SW480 (cell line): Measurements from ENCODE around the gene RASSF1.

Experiments
- DNase-seq: peaks from one replicate; pipeline ENCODE4 v3.0.0-alpha.2; 2016; ENCODE audit warnings: low spot score

Gene RASSF1

DNA sequence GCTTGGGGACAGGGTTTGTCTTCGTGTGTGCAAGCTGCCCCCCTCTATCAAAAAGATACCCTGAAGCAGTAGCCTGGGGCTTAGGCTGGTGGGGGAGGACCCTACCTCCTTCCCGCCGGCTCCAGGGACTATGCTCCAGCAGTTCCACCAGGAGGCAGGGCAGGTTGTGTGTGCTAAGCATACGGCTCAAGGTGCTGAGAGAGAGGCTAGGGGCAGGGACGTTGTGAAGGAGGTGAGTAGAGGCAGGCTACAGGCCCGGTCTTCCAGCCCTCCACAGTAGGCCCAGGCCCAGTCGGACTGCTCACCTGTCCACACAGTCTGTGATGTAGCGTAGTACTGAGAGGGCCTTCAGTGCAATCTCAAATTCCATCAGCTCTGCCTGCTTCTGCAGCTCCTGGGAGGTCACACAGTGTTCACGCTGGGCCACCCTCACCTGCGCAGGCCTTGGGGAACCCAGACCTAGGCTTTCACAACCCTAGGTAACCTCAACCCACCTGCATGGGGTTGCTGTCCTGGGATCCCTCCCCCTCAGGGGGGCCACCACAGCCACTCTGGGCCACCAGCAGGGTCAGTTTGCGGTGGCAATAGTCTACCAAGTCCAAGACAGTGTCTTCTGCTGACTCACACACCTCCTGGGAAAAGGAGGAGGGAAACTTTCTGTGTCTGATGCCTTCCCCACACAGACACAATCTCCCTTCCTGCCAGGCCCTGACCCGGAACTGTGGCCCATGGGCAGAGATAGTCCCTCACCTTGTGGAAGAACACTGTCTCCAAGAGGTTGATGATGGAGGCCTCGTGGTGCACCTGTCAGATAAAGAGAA is 2.4 kb upstream of the RASSF1 start:
- no peak for DNase-seq

DNA sequence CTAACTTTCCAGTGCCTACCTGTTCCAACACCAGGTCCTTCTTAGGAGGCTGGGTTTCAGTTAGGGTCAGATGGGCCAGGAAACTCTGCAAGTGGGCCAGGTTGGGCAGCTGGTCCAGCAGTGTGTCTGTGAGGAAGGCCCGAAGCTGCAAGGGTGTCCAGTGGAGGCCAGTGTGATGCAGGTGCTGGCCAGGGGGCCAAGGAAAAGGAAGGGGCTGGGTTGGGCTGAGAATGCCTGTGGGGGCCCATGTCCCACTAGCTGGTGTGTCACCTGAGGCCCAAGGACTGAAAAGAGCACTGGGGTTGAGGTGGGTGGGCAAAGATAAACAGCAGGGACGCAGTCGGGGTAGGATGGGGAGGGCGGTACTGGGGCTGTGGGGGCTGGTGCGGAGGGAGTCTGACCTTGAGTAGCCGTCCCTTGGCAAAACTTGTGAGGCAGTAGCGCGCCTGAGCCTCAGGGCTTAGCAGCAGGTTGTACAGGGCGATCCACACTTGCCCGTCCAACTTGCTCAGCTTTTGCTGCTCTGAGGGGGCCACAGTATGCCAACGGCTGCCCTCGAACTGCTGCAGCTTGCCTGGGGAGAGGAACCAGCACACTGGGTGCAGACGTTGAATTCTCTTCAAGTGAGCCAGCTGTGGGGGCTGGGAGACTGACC is 1.5 kb upstream of the RASSF1 start:
- DNase-seq, result no peak

DNA sequence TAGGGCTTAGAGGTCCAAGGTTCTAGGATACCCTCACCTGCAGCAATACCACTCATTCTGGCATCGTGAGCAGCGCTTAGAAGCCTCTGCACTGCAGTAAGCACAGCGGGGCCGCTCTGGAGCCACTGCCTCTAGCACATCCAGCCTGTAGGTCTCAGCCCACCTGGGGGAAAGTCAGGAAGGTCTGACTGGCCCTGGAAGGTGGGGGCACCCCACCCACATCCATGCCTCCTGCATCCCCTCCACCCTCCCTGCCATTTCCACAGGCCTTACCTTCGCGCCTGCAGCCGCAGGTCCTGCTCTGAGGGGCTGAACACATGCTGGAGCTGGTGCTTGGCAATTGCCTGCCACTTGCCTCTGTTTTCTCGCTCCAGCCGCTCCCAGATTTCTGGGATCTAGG is 901 bp upstream of the RASSF1 start:
- DNase-seq, result no peak

DNA sequence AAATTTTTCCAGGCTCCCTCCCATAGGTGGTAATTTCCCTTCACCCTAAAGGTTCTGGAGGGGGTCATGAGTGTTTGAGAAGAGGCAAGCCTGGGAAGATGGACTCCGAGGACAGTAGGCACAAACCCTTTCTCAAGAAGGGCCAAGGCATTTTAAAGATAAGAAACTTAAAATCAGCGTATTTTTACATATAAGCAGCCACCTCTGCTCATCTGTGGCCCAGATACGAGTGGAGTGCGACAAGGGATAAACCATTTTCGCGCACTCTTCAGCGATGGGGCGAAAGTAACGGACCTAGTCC is 539 bp downstream of the RASSF1 start:
- DNase-seq, result no peak

GRCh38 chr3:50339485-50340146 is 1.0 kb downstream of the RASSF1 start:
- DNase-seq, result no peak

GRCh38 chr3:50338965-50339364 is 1.7 kb downstream of the RASSF1 start:
- no peak for DNase-seq

- peak; percentile 99 for DNase-seq
Measured at GRCh38 chr3:50337175-50337861, 3.3 kb downstream of the RASSF1 start.

- no peak for DNase-seq
Measured at GRCh38 chr3:50336452-50337174, 4.0 kb downstream of the RASSF1 start.

DNA sequence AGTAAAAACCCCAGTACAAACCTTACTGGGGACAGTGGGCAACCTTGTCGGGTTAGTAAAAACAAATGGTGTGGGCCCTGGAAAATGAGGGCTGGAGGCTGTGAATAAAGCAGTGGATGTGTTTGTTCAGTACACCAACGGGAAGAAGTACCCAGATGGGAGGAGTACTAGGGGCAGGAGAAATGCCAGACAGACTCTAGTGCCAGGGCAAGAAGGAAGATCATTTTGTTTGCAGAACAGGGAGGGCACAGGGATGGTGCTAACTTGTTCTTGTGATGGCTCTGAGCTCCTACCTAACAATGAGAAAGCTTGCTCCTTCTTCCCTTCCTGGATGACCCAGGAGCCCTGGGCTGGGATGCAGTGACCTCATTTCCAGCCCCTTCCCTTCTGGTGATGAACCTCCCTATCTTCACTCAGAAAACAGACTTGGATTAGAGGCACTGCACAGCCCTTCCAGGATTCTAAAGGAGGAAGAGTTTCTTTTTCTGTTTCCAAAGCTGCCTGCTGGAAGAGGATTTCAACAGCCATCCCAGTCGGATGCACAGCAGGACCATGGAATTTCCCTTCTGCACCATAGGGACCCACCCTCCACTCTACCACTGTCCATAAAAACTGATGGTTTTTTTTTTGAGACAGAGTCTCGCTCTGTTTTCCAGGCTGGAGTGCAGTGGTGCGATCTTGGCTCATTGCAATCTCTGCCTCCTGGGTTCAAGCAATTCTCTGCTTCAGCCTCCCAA is 6.1 kb downstream of the RASSF1 start:
- no peak for DNase-seq

- no peak for DNase-seq
Measured at GRCh38 chr3:50333744-50334328, 6.8 kb downstream of the RASSF1 start.

- no peak for DNase-seq
Measured at GRCh38 chr3:50331364-50331907, 9.2 kb downstream of the RASSF1 start.

DNA sequence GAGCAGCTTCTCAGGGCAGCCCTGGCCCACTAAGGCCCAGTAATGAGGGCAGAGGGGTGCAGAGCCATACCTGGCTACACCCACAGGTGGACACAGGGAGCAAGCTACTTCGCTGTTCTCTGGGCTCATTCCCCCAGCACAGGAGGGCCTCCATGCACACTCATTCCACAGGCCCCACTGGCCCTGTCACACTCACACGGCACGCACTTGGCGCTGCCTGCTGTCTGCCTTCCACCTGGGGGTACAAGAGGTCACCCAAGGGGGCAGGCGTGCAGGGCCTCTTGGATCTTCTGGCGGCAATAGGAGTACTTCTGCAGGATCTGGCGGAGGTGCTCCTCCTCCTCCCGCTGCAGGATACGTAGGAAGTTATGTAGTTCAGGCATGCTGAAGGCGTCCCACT is 10.3 kb downstream of the RASSF1 start:
- no peak for DNase-seq

DNA sequence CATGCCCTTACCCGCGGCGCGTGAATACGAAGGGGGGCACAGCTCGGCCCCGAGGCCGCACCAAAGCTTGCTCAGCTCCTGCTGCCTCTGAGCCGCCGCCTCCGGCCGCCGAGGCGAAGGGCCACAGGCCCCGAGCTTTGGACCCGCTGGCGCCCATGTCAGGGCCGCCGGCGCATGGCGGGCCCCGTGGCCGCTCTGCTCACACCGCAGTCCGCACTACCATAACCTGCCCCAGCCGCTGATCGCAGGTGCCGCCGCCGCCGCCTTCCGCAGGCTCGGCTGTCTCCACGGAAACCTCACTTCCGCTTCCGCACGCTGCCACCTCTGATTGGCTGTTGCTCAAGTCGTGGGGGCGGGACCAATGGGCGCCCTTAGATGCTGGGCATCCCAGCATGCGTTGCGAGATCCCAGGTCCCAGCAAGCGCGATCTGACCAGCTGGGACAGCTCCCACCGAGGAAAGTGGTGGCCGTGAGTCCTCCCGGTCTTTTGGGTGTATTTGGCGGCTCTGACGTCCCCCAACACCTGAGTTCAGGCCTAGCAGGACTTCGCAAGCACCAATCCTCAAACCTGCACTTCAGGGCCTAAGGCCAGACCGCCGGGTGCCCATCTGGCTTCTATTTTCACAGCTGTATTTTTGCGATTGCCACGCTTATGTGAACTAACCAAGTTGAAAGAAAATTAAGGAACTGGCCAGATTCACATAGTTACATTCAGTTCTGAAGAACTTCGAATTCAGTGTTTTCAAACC is 12.5 kb downstream of the RASSF1 start, which contains the start of gene TUSC2:
TSS of gene TUSC2 (minus strand) at position 281 of the 749 bp plus-strand sequence. CDS start at position 157, 124 bp downstream.
- peak; percentile 95 for DNase-seq

GRCh38 chr3:50327129-50327528 is 13.5 kb downstream of the RASSF1 start:
- DNase-seq, result no peak

- DNase-seq, result no peak
Measured at GRCh38 chr3:50326182-50326541, 14.5 kb downstream of the RASSF1 start.

DNA sequence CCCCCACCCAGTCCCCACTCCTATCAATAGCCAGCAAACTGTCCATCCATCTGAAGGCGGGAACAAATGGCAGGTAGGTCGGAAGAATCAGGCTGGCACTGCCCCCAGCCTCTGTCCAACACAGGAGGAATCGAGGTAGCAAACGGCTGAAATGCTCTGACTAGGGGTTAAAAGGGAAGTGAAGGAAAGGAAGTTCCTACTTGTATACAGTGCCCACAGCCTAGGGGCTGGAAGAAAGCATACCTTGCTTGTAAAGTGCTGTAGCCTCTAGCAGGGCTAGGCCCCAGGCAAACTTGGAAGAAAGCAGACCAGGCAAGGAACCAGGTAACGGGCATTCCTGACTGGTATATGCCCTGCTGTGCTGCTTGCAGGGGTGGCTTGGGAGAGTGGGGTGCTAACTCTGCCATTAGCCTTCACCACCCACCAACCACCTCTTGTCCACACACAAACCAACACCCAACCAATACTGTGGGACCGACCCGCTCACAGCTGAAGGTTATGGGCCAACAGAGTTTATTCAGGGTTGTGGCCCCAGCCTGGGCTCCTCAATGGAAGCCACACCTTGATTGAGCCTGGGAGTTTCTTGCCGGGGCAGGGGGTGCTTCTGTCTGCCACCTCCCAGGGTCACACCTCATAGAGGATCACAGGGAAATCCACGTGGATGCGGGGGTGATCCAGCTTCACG is 15.0 kb downstream of the RASSF1 start:
- DNase-seq, result no peak

GRCh38 chr3:50325113-50325480 is 15.5 kb downstream of the RASSF1 start:
- no peak for DNase-seq

DNA sequence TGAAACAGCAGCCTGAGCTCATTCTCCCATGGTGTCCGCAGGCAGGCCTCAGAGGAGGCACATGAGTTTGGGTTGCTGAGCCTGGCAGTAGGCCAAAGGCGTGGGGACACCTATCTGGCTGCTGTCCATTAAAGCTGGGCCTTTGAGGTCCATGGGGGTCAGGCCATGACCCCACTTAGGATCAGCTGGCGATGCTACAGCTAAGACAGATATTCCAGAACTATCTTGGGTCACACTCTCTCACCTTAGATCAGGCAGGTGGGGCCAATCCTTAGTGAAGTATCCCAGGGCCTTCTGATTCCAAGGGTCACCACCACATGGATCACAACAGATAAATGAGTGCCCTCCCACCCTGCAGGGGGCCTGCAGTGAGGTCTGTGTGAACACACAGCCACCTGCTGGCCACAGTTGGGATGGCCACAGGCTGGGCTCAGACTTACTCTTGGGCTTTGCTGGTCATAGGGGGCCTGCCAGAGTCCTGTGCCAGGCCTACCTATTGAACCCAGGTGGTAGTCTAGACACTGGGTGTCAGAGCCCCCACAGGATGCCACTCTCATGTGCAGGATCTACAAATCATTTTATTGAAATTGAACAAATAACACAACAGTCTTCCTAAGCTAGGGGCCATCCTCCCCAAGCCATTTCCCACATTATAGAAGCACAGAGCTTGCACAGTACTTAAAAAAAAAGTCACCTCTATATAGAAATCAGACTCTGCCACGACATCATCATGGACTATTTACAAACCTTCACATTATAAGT is 16.1 kb downstream of the RASSF1 start:
- peak; percentile 63 for DNase-seq
